HL-60 (cell line): ENCODE data around the gene PYDC1.

Experiments used
- CTCF ChIP-seq: IDR thresholded peaks from one replicate; pipeline ENCODE4 v1.5.1; 2011; ENCODE audit warnings: low read length, control low read depth, inconsistent platforms; ENCODE audit not compliant: insufficient read depth
- GABPA ChIP-seq: IDR thresholded peaks from 2 replicates; pipeline ENCODE4 v1.6.1; 2012; ENCODE audit warnings: low read depth
- POLR2AphosphoS5 ChIP-seq: IDR thresholded peaks from 2 replicates; pipeline ENCODE4 v1.6.1; 2012; ENCODE audit warnings: low read depth
- SPI1 ChIP-seq: IDR thresholded peaks from 2 replicates; pipeline ENCODE4 v1.6.1; 2012; ENCODE audit warnings: low read depth, mild to moderate bottlenecking, borderline replicate concordance
- TF ChIP-seq, protein P1 (sequence below): IDR thresholded peaks from 2 replicates; pipeline ENCODE4 v1.6.1; 2012; ENCODE audit warnings: low read depth; ENCODE audit not compliant: insufficient replicate concordance

- TF ChIP-seq CTCF: no peak
- no peak for TF ChIP-seq POLR2AphosphoS5
- TF ChIP-seq SPI1: no peak
- no peak for TF ChIP-seq GABPA
- TF ChIP-seq, protein P1, sequence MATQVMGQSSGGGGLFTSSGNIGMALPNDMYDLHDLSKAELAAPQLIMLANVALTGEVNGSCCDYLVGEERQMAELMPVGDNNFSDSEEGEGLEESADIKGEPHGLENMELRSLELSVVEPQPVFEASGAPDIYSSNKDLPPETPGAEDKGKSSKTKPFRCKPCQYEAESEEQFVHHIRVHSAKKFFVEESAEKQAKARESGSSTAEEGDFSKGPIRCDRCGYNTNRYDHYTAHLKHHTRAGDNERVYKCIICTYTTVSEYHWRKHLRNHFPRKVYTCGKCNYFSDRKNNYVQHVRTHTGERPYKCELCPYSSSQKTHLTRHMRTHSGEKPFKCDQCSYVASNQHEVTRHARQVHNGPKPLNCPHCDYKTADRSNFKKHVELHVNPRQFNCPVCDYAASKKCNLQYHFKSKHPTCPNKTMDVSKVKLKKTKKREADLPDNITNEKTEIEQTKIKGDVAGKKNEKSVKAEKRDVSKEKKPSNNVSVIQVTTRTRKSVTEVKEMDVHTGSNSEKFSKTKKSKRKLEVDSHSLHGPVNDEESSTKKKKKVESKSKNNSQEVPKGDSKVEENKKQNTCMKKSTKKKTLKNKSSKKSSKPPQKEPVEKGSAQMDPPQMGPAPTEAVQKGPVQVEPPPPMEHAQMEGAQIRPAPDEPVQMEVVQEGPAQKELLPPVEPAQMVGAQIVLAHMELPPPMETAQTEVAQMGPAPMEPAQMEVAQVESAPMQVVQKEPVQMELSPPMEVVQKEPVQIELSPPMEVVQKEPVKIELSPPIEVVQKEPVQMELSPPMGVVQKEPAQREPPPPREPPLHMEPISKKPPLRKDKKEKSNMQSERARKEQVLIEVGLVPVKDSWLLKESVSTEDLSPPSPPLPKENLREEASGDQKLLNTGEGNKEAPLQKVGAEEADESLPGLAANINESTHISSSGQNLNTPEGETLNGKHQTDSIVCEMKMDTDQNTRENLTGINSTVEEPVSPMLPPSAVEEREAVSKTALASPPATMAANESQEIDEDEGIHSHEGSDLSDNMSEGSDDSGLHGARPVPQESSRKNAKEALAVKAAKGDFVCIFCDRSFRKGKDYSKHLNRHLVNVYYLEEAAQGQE: no peak
Observed at GRCh38 chr16:31168848-31169247, 48.1 kb downstream of the PYDC1 start.
